Hippocampal formation (tissue), 2 donors: ENCODE data around the gene CHST12.

Source experiments
- DNase-seq, 2 donors: peaks; one replicate each; lab custom pipeline; 2025; lab: John Stamatoyannopoulos, UW

CHST12 gene

GRCh38 chr7:2479276-2480069, 76.1 kb downstream of the CHST12 start:
- DNase-seq = no peak

GRCh38 chr7:2480070-2480408, 76.6 kb downstream of the CHST12 start:
- no peak for DNase-seq

- DNase-seq = no peak
Observed at GRCh38 chr7:2481195-2481594, 77.8 kb downstream of the CHST12 start.

- no peak for DNase-seq
Observed at GRCh38 chr7:2482725-2483451, 79.5 kb downstream of the CHST12 start.

- DNase-seq = no peak
Observed at GRCh38 chr7:2483494-2483893, 80.1 kb downstream of the CHST12 start.

GRCh38 chr7:2484868-2485267, 81.5 kb downstream of the CHST12 start:
- no peak for DNase-seq

GRCh38 chr7:2487586-2488271, 84.3 kb downstream of the CHST12 start:
- DNase-seq = no peak

GRCh38 chr7:2488272-2488645, 84.8 kb downstream of the CHST12 start:
- DNase-seq = no peak

- DNase-seq = no peak
Observed at GRCh38 chr7:2488681-2489080, 85.3 kb downstream of the CHST12 start.

- no peak for DNase-seq
Observed at GRCh38 chr7:2490181-2490651, 86.8 kb downstream of the CHST12 start.

GRCh38 chr7:2492038-2492437, 88.6 kb downstream of the CHST12 start:
- no peak for DNase-seq

- DNase-seq = no peak
Observed at GRCh38 chr7:2493205-2494164, 90.1 kb downstream of the CHST12 start.

- DNase-seq = no peak
Observed at GRCh38 chr7:2494191-2495130, 91.0 kb downstream of the CHST12 start.

- DNase-seq = no peak
Observed at GRCh38 chr7:2495418-2496299, 92.2 kb downstream of the CHST12 start.

GRCh38 chr7:2496375-2496774, 93.0 kb downstream of the CHST12 start:
- no peak for DNase-seq

GRCh38 chr7:2497065-2497464, 93.7 kb downstream of the CHST12 start:
- DNase-seq = no peak

GRCh38 chr7:2497500-2498336, 94.3 kb downstream of the CHST12 start:
- no peak for DNase-seq
